ENCODE results near the gene NBPF20.
"Not testable (repeated sequence)": the region's sequence is repeated elsewhere in the genome, so short reads cannot be mapped to it uniquely, and the experiment has no call there.

NBPF20 gene, protein sequence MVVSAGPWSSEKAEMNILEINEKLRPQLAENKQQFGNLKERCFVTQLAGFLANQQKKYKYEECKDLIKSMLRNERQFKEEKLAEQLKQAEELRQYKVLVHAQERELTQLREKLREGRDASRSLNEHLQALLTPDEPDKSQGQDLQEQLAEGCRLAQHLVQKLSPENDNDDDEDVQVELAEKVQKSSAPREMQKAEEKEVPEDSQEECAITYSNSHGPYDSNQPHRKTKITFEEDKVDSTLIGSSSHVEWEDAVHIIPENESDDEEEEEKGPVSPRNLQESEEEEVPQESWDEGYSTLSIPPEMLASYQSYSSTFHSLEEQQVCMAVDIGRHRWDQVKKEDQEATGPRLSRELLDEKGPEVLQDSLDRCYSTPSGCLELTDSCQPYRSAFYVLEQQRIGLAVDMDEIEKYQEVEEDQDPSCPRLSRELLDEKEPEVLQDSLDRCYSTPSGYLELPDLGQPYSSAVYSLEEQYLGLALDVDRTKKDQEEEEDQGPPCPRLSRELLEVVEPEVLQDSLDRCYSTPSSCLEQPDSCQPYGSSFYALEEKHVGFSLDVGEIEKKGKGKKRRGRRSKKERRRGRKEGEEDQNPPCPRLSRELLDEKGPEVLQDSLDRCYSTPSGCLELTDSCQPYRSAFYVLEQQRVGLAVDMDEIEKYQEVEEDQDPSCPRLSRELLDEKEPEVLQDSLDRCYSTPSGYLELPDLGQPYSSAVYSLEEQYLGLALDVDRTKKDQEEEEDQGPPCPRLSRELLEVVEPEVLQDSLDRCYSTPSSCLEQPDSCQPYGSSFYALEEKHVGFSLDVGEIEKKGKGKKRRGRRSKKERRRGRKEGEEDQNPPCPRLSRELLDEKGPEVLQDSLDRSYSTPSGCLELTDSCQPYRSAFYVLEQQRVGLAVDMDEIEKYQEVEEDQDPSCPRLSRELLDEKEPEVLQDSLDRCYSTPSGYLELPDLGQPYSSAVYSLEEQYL (N-terminal part only)

DNA sequence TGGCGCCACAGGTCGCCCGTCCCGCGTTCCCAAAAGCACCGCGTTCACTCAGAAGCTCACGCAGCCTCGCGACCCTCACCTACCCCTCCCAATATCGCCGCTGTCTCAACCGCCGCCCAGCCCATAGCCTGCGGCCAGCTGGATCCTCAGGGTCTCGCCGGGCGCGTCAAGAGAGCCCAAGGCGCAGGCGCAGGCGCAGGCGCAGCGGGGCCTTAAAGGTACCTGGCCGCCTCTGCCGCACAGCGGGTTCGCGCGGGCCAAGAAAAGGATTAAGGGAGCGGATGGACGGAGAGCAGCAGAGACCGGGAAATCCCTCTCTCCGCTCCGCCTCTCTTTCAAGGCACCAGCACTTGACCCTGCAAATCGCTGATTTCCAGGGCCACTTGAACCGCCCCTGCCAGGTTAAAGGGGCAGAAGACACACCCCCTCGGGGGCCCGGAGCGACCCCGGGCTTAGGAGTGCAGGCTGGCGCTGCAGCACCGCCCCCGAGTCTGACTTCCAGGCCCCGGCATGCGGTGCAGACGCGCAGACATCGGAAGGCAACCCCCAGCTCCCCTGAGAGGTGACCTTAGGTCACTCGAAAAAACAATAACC lies at the start of gene NBPF20:
NBPF20 (minus strand) TSS at position 168 of the 594 bp plus-strand sequence. CDS start 20,331 bp downstream, outside the sequence.
- peak; percentile 60 to 70 for DNase-seq (ENCODE audit: low read depth in 2 of 2)

DNA sequence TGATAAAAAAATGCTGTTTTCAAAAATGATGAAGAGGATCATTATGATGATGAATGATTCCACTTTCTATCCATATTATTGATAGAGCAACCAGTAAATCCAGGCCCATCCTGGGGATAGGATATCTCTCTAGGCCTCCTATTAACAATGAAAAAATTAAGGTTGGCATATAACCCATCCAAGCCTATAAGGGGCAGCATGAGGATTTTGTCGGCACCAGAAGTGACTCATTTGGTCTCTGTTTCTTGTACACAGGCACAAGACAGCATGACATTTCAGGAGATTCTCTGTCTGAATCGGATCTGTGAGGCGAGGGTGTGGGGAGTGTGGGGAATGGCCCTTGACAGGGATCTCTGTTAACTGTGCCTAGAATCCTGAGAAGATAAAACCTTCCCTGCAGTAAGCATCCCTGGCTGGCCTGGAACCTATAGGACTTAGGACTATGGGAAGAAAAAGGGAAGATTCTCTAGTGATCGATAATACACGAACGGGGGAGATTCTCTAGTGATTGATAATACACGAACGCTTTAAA lies 49.5 kb upstream of the NBPF20 start:
- not testable (repeated sequence) for DNase-seq (ENCODE audit: low read depth in 2 of 2)

DNA sequence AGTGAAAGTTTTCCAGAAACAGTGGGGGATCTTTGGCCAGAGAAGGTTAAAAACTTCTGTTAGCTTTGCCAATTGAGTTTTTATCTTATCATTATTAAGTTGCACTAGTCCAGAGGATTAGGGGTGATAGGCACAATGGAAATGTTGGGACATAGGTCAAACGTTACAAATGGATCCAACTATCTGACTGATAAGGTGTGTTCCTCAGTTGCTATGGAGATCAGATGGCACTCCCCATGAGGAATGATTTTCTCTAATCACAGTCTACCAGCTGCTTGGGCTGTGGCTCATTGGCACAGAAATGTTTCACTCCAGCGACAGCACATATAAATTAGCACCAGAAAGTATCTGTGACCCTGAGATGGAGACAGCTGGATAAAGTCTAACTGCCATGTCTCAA lies 47.3 kb upstream of the NBPF20 start:
- not testable (repeated sequence) for DNase-seq (ENCODE audit: low read depth in 2 of 2)

DNA sequence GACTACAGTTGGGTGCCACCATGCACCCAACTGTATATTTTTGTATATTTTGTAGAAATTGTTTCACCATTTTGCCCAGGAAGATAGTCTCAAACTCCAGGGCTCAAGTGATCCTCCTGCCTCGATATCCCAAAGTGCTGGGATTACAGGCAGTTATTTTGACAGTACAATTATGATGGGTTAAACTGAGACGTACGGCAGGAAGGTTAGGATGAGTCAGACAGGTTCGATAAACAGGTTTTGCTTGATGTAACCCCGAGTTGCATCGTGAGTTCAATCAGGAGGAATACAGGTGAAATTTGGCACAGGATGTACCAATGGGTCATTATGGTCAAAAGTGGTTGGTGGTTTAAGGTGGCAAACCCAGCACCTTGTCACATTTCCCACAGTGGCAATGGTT lies 46.0 kb upstream of the NBPF20 start:
- DNase-seq (ENCODE audit: low read depth in 2 of 2), result not testable (repeated sequence)

DNA sequence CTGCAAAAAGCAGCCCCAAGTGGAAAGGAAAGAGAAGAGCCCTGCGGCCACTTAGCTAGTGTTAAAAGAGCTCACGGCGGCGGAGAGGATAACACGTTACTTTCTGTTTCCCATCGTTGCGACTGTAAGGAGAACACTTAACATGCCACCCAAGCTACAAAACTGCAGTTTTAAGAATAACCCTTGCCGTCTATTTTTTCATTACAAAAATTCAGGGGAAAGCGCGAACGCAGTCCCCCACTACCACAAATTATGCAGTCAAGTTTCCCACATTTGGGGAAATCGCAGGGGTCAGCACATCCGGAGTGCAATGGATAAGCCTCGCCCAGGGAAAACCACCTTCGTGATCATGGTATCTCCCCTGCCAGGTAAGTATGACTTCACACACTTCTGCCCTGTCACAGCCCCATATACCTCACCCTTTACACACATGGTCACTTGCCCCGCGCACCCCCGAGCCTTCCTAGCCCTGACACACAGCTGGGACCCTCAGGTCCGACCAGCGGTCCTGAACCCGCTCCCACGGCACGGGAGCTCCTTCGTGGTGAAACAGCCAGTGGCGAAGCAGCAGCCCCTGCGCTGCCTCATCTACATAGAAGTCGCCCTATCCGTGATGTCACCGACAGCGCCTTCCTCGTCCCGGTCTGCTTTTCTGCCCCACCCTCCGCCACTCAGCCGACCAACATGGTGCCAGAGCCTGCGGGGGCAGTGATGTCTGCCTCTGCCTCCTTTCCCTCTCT lies 40.2 kb upstream of the NBPF20 start:
- DNase-seq (ENCODE audit: low read depth in 2 of 2), result peak; percentile 77 to 80

DNA sequence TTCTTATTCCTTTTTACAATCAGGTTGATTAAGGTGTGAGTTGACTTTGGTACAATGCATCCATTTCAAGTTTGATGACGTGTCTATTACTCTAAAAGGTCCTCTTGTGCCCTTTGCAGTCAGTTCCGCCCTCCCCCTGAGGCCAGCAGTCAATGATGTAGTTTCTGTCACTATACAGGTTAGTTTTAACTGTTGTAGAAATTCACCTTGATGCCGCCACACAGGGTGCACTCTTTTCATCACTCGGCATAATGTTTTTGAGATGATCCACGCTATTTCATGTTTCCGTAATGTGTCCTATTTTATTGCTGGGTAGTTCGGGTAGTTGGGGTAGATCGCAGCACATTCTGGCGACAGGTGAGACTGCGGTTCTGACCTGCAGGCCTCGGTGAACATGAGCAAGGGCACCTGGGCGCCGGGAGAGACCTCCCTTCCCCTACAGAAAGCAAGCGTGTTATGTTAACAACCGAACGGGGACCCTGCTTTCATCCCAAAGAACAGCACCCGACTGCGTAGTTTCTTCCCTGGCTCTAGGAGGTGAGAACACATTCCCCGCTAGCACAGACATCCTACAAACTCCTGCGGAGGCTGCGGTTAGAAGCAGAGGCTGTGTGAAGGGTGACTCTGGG lies 39.4 kb upstream of the NBPF20 start:
- not testable (repeated sequence) for DNase-seq (ENCODE audit: low read depth in 2 of 2)

DNA sequence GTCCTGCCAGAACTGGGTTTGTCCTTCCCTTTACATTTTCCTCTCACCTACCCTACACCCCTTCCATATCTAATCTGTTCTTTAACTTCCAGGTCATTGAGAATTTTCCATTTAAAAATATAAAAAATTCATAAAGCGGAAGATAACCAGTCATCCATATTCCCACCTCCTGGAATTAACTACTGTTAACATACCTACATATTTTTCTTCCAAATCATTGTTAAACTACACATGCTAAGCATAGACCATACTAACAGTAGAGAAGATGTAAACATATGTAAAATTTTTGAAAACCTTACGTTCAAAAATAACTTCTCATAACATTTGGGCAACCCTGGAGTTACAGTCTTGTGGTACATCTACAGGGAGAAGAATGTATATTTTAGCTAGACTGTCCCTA lies 38.6 kb upstream of the NBPF20 start:
- DNase-seq (ENCODE audit: low read depth in 2 of 2), result not testable (repeated sequence)

DNA sequence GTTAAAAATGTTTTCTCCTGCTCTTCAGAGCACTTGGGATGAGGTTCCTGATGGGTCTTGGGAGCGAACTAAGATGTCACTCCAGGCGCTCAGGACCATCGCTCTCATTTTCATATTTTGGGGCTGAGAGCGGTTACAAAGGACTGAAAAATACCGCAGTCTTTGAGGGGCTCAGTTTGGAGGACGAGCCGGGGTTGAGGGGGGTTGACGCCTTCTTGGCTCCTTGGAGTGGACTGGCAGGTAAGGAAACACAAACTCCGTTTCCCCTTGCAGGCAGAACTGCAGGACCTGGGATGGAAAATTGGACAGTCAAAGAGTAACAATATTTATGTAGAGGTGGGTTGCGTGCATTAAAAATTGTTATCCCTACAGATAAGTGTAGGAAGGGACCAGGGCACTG lies 35.3 kb upstream of the NBPF20 start:
- not testable (repeated sequence) for DNase-seq (ENCODE audit: low read depth in 2 of 2)

DNA sequence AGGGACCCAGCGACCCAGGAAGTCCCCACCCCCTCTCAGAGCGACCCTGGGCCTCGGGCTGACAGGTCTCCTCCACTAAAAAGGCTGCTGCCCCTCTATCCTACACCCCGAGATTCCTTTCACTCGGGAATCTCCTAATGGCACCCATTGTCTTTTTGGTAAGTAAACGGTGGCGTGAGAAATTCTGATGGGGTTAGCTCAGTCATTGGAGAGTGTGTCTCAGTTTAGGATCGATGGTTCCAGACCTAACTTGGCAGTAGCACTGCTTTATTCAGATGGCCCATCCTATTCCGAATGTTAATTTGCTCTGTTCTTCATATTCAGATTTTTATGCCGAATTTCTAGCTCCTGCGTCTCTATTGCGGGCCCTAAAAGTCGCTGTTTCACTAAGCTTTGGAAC lies 34.6 kb upstream of the NBPF20 start:
- not testable (repeated sequence) for DNase-seq (ENCODE audit: low read depth in 2 of 2)

DNA sequence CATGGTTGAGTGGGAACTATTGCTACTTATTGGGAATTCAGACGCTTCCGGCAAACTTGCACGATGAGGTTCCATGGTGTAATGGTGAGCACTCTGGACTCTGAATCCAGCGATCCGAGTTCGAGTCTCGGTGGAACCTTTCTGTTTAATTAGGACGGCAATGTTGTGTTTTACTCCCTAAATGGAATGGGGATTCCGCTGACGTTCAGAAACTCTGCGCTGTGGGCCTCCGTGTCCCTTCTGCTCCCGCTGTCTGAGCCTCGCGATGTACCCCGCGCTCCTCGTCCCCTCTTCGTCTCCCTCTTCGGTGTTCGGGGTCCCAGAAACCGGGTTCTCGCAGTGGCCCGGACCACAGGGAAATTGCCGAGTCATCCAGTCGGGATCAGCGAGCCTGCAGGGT lies 34.2 kb upstream of the NBPF20 start:
- not testable (repeated sequence) for DNase-seq (ENCODE audit: low read depth in 2 of 2)

DNA sequence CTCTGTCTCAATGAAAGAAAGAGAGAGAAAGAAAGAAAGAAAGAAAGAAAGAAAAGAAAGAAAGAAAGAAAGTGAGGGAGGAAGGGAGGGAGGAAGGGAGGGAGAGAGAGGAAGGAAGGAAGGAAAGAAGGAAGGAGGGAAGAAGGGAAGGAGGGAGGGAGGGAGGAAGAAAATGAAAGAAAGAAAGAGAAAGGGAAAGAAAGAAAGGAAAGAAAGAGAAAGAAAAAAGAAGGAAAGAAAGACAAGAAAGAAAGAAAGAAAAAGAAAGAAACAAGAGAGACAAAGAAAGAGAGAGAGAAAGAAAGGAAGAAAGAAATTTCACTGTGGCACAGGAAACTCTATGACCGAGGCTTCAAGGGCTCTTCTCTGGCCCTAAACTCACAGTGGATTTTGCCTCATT lies 33.7 kb upstream of the NBPF20 start:
- DNase-seq (ENCODE audit: low read depth in 2 of 2), result not testable (repeated sequence)

DNA sequence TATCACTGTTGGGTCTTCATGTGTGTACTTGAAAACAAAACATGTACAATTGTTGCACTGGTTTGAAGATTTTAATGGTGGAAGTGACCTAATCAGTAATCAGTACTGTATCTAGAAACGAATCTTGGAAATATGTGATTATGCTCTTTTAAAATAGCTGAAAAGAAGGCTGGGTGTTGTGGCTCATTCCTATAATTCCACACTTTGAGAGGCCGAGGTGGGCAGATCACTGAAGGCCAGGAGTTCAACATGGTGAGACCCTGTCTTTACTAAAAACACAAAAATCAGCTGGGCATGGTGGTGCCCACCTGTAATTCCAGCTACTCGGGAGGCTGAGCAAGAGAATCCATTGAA lies 29.4 kb upstream of the NBPF20 start:
- DNase-seq (ENCODE audit: low read depth in 2 of 2), result not testable (repeated sequence)

DNA sequence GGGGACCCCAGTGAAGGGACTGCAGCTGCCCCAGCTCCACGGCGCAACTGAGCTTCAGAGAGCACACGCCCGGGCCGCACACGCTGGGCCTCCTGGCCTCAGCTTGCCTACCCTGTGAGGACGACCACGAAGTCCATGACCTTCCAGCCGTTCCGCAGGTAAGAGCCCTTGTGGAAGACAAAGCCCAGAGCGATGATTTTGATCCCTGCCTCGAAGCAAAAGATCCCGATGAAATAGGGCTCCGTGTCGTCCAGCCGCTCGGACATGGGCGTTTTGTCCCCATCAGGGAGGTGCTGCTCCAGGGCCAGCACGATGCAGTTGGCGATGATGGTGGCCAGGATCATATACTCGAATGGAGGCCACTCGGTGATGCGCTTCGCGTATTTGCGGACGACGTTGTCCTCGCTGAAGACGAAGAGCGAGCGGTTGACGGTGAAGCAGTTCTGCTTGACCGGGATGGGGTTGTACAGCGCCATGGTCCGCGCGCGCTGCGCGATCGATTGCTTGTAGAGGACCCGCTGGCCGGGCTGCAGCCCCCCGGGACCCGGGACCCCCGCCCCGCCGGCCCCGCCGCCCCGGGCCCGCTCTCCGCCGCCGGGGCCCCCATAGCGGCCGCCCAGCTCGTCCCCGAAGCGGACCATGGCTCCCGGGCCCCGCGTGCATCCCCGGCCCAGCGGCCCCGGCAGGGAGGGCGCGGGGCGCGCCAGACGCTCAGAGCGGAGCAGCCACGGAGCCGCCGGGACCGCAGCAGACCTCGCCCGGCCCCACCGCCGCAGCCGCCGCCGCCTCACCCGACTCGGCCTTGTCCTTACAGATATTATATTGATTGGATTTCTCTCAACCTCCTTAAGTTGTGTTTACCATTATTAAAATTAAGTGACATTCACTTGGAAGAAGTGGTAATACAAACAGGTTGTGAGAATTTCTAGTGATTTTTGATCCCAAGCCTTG lies 28.7 kb upstream of the NBPF20 start:
- DNase-seq (ENCODE audit: low read depth in 2 of 2), result not testable (repeated sequence)

DNA sequence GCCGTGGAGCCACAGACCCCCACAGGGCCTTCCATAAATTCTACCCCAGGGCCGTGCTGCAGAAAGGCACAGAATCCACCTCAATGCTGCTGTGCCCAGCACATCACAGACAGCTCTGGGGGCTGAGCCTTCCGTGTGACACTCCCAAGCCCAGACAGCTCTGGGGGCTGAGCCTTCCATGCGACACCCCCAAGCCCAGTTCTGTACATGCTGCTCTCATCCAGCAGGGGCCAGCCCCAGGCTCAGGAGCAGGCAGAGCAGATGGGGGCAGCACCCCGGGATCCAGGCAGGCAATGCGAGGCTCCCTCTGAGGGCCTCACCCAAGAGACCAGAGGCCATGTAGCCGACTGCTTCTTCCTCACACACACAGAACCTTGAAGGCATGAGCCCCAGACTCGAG lies 27.1 kb upstream of the NBPF20 start:
- DNase-seq (ENCODE audit: low read depth in 2 of 2), result not testable (repeated sequence)

DNA sequence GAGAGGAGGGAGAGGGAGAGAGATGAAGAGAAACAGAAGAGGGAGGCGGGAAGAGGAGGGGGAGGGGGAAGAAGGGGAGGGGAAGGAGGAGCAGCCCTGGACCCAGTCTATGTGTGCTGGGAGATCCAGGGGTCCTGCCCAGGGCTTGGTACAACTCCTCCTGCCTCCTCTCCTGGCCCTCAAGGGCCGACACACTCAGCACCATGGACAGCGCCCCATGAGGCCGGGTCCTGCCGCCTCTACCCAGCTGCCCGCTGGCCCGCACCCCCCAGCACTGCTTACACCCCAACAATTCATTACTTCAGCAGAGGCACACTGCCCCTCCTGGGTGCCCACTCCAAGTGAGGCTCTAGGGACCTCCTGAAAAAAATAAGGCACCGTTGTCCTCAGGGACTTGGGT lies 26.5 kb upstream of the NBPF20 start:
- peak in 1 of 2 donors; percentile 33 for DNase-seq (ENCODE audit: low read depth in 2 of 2)

DNA sequence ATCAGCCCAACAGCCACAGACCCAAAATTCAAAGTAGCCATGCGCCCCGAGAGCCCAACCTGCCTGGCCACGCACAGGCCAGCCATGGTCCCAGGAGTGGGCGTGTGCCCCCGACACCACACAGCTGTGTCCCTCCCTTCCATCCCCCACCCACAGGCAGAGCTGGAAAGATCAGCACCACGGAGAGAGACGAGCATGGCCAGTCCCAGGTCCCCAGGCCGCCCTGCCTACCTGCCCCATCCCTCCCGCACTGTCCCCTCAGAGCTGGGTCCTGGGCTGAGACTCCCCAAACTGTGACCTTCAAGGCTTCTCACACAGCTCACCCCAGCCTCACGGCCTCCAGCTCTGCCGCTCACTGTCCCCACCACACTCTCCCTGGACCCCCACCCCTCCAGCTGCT lies 19.8 kb upstream of the NBPF20 start:
- not testable (repeated sequence) for DNase-seq (ENCODE audit: low read depth in 2 of 2)

DNA sequence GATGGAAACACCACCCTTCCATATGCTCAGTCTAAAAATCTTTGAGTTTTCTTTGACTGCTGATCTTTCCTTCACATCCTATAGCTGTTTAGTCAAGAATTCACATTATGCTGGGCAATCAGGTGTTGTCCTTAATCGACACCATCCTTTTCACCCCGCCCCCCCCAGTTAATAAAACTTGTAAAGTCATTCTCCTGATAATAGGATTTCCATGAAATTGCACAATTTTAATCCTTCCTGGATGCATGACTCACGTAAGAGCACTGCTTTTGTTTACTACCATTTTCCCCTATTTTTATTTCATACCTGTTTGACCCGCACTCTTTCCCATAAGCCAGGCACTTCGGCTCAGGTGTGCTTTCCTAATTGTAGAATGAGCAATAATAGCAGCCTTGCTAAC lies 16.9 kb upstream of the NBPF20 start:
- not testable (repeated sequence) for DNase-seq (ENCODE audit: low read depth in 2 of 2)

DNA sequence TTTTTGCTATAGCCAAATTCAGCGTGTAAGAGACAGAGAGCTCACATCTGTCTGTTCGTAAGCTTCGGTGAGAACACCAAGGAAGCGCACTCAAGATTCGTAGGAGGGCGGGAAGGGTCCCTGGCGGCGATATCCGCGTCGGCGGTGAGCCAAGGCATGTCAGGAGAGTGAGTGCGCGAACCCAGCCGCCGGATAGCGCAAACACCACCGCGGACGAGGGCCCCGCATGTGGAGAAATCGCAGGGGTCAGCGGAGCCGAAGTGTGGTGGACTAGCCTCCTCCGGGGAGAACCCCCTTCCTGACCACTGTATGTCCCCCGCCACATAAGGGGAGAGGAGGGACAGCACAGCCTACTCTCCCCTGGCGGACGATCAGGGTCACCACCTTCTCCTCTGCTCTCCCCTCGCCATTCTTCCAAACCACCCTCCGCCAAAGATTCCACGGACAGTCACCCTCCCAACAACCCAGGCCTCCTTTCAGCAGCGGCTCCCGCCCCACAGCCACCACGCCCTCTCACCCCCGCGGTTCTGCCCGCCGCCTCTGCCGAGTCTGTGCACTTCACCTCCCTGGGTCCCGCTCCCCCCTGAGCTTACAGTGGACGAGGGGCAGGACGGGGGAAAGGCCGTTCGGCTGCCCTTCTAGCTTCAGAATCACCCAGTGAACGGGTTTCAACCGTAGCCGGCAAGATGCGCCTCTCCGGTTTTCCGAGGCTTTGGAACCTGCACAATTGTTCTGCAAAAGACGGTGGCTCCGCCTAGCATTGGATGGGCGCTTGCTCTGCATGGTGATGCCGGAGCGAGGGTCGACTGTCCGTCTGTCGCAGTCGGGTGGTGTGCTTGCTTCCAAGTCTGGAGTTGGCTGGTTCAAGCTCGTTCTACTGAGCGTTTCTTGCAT lies 6.2 kb upstream of the NBPF20 start:
- DNase-seq (ENCODE audit: low read depth in 2 of 2), result not testable (repeated sequence)

Data from stimulated activated CD4-positive, alpha-beta T cell treated with anti-CD3 and anti-CD28 coated beads, Interleukin-4, amount 100 ng/mL, for 48 hours (primary cell).